Cortex of kidney (tissue), 1 donor: ENCODE measurements around the gene ZCCHC3.
A peak's percentile ranks its signal among the peaks of the same experiment; 100 is the strongest.
"Not testable (repeated sequence)": the region's sequence is repeated elsewhere in the genome, so short reads cannot be mapped to it uniquely, and the experiment has no call there.

Source experiments
- DNase-seq: peaks from one replicate; lab custom pipeline; 2025; lab: John Stamatoyannopoulos, UW

Gene ZCCHC3

GRCh38 chr20:313402-313801 lies 16.0 kb downstream of the ZCCHC3 start:
- no peak for DNase-seq

- DNase-seq, result no peak
Measured at GRCh38 chr20:313948-314347, 16.6 kb downstream of the ZCCHC3 start.

GRCh38 chr20:316316-317068 lies 19.1 kb downstream of the ZCCHC3 start:
- no peak for DNase-seq

- DNase-seq, result peak; percentile 96
Measured at GRCh38 chr20:324177-325044, 27.0 kb downstream of the ZCCHC3 start.

GRCh38 chr20:325045-325888 lies 27.9 kb downstream of the ZCCHC3 start, which contains the start of gene SOX12:
Gene SOX12 (plus strand): TSS chr20:325552. CDS start chr20:325925, 373 bp downstream.
- DNase-seq, result peak; percentile 86

GRCh38 chr20:325889-326644 lies 28.7 kb downstream of the ZCCHC3 start:
- DNase-seq, result no peak

GRCh38 chr20:326645-327185 lies 29.3 kb downstream of the ZCCHC3 start:
- no peak for DNase-seq

GRCh38 chr20:327186-328026 lies 30.0 kb downstream of the ZCCHC3 start:
- DNase-seq, result peak; percentile 18

GRCh38 chr20:328027-328974 lies 30.9 kb downstream of the ZCCHC3 start:
- no peak for DNase-seq

GRCh38 chr20:328975-329695 lies 31.8 kb downstream of the ZCCHC3 start:
- no peak for DNase-seq

GRCh38 chr20:329851-330232 lies 32.5 kb downstream of the ZCCHC3 start:
- DNase-seq, result no peak

GRCh38 chr20:330233-331149 lies 33.1 kb downstream of the ZCCHC3 start:
- DNase-seq, result no peak

- no peak for DNase-seq
Measured at GRCh38 chr20:334578-334977, 37.2 kb downstream of the ZCCHC3 start.

- not testable (repeated sequence) for DNase-seq
Measured at GRCh38 chr20:336040-336439, 38.7 kb downstream of the ZCCHC3 start.

- no peak for DNase-seq
Measured at GRCh38 chr20:341682-342081, 44.3 kb downstream of the ZCCHC3 start.

- no peak for DNase-seq
Measured at GRCh38 chr20:343107-343506, 45.7 kb downstream of the ZCCHC3 start.

- no peak for DNase-seq
Measured at GRCh38 chr20:346033-346639, 48.8 kb downstream of the ZCCHC3 start.
